Activated T-cell treated with anti-CD3 and anti-CD28 coated beads for 4 hours (primary cell): Measurements from ENCODE around the gene NRBF2.
"Not testable (repeated sequence)": the region's sequence is repeated elsewhere in the genome, so short reads cannot be mapped to it uniquely, and the experiment has no call there.

ENCODE experiments used
- DNase-seq: peaks from one replicate; pipeline ENCODE4 v3.0.0-alpha.2; 2020

NRBF2 gene

DNA sequence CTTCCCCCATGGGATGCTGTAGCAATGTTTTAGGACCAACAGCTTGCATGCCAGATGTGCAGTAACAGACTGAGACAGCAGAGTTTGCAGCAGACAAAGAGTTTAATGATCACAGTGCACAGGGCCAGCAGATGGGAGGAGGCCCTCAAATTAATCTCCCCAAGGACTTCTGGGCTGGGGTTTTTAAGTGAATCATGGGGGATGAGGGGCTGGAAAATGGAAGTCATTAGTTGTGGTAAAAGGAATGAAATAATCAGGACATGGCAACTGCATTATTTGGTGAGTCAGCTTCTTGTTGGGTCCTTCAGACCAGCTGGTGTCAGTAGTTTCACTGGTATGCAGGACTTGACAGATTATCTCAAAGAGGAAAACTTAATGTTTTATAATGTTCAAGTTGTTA, 12.6 kb upstream of the NRBF2 start:
- no peak for DNase-seq

- DNase-seq = no peak
Measured at GRCh38 chr10:63123727-63124362, 9.3 kb upstream of the NRBF2 start.

GRCh38 chr10:63125459-63125858, 7.7 kb upstream of the NRBF2 start:
- no peak for DNase-seq

DNA sequence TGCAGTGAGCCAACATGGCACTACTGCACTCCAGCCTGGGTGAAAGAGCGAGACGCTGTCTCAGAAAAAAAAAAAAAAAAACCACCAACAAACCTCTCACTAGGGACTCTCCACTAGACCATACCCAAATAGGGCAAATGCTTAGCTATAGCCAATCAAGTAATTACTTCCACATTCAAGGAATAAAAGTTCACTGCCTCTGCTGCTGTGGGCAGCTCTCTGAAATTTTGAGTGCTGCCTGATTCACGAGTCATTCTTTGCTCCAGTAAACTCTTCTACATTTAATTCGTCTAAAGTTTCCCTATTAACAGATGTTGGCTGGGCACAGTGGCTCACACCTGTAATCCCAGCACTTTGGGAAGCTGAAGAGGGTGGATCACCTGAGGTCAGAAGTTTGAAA, 4.7 kb upstream of the NRBF2 start:
- no peak for DNase-seq

DNA sequence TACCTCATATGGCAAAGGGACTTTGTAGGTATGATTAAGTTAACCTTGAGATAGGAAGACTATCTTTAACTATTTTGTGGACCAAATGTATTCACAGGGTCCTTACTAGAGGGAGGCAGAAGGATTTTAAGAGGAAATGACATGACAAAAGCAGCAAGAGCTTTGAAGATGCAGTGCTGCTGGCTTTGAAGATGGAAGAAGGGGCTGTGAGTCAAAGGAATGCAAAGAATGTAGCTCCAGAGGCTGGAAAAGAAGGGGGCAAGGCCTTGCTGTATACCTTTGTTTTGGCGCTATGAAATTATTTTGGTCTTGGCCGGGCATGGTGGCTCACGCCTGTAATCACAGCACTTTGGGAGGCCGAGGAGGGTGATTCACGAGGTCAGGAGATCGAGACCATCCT, 3.2 kb upstream of the NRBF2 start:
- DNase-seq = no peak

DNA sequence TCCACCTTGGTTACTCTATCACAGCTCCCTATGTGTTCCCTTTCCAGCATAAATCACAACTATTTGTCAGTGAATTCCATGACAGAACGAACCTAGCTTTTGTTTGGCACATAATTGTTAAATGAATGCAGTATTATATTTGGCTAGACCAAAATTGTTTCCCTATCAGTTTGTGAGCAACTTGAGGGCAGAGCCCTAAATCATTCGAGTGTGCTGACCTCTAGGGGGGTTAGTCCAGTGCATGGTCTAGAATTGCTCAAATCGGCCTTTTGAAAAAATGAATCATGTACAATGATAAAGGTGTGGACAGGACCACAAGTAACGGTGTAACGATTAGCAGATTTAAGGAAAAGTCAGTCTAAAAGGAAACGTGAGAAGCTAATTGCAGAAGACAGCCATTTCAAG, 475 bp upstream of the NRBF2 start:
- no peak for DNase-seq

DNA sequence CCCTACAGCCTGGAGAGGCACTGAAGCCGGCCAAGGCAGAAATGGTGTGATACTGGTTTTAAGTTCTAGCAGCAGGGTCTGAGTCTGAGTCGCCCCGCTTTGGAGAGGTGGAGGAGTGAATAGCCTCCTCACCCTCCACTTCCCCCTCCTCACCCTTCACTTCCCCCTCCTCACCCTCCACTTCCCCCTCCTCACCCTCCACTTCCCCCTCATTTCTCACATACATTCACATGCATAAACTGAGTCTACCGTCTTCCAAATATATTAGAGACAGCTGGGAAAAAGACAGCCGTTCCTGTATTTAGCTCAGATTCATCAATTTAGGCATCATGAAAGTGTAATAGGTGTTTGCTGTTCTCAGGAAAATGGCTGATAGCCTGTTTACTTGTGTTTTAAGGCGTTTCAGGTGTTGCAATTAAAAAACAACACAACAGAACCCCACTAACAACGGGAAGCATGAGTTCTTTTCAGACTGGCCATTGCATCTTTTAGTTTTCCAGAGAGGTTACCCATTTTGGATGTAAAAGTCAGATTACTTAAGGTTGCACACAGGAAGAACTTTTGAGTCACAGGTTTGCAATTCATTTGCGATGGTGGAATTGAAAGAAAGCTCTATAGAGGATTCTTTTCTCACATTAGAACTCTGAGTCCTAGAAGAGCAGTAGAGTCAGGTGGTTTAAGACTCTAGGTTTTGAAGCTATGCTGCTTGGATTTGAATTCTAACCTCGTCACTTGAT, 861 bp downstream of the NRBF2 start:
- no peak for DNase-seq

DNA sequence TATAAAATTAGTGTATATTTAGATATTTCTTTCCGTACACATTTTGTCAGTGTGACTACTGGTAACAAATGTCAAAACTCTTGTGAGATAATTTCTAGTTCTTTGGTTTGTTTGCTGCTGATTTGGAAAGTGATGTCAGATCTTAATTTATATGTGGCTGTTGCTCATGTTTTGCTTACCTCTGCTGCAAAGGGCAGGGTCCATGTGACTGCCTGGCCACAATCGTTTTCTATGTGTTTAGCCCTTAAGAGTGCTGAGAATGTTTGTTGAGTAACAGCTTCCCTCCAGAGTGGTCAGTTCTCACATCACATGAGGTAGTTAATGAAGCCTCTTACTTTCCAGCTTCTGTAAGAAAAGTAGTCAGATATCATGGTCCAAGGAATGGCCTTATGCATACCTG, 4.2 kb downstream of the NRBF2 start:
- no peak for DNase-seq

GRCh38 chr10:63140077-63140476, 6.9 kb downstream of the NRBF2 start:
- DNase-seq = no peak

DNA sequence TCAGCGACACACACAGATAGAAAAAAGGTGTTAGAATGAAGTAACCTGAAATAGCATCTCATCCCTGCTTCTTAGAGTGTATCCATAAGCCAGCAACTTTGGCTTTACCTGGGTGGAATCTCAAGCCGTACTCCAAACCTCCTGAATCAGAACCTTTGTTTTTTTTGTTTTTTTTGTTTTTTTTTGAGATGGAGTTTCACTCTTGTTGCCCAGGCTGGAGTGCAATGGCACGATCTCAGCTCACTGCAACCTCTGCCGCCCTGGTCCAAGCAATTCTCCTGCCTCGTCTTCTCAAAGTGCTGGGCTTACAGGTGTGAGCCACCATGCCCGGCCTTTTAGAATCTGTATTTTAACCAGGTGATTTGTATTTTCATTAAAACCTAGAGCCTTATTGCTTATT, 9.0 kb downstream of the NRBF2 start:
- DNase-seq = no peak

- DNase-seq = no peak
Measured at GRCh38 chr10:63143987-63144386, 10.9 kb downstream of the NRBF2 start.

DNA sequence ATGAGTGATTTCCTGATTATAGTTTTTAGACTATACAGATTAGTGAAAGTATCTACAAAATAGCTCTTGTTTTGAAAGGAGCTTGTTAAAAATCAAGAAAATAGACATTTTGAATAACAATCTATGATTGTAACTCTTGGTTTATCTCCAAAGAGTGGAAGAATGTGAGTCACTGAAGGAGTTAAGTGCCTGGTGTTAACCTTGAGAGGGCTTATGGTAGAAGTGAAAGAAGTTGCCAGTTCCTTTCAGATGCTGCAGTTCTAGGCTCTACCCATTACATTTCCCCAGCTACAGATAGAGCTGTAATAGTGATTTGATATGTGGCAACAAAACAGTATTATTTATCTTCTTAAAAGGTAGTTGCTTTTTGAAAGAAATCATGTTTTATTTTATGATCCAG, 12.7 kb downstream of the NRBF2 start:
- no peak for DNase-seq

DNA sequence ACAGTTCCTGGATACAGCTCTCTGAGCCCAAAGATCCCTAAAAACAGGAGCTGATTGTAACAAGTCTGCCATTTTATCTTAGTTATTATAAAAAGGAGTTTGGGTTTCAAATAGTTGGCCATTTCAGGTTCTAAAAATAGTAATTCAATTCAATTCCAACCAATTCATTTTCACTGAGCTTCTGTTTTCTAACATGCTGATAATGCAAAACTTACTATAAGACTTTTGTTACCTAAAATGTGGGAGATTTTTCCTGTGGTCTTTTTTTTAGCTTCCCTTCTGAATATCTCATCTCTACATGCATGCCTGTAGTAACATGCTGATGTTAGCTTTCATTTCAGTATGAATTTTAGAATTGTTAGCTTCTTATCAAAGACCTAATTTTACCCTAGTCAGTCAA, 13.4 kb downstream of the NRBF2 start:
- DNase-seq = no peak

DNA sequence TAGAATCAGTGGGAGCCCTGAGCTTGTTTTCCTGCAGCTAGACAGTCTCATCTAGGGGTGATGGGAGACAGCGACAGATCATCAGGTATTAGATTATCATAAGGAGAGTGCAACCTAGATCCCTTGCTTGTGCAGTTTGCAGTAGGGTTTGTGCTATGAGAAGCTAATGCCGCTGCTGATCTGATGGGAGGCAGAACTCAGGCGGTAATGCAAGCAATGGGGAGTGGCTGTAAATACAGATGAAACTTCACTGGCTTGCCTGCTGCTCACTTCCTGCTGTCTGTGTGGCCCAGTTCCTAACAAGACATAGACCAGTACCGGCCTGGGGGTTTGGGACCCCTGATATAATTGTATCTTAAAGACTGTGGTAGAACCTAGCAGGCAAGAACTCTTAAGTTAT, 17.6 kb downstream of the NRBF2 start:
- DNase-seq = no peak

GRCh38 chr10:63153868-63154545, 20.9 kb downstream of the NRBF2 start:
- not testable (repeated sequence) for DNase-seq

- DNase-seq = no peak
Measured at GRCh38 chr10:63154546-63155387, 21.6 kb downstream of the NRBF2 start.

DNA sequence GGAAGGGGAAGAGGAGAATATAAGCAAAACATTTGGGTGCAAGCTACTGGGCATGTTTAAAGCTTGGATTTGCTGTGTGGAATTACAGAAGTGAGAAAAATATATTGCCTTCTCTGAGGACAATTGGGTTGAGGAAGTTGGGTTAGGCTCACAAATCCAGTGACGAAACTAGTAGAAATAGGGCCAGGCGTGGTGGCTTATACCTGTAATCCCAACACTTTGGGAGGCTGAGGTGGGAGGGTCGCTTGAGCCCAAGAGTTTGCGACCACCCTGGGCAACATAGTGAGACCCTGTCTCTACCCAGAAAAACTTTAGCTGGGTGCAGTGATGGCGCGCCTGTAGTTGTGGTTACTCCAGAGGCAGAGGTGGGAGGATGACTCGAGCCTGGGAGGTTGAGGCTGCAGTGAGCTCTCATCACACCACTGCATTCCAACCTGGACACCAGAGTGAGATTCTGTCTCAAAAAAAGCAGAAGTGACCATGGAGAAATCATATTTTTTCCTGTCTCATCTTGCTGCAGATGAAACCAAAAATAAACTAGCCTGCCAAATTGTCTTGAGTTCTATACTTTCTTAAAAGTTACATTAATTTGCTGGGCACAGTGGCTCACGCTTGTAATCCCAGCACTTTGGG, 22.4 kb downstream of the NRBF2 start:
- no peak for DNase-seq

DNA sequence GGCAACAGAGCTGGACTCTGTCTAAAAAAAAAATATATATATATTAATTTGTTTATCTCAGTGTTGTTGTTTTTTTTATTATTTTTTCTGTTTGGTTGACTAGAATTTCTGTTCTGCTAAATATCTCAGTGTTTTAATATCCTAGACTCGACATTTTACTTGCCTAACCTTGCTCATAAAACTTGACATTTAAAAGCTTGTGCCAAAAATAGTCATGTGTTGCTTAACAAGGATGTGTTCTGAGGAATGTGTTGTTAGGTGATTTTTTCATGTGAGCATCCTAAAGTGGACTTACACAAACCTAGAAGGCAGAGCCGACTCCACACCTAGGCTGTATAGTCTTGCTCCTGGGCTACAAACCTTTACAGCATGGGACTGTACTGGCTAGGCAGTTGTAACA, 23.1 kb downstream of the NRBF2 start:
- no peak for DNase-seq

DNA sequence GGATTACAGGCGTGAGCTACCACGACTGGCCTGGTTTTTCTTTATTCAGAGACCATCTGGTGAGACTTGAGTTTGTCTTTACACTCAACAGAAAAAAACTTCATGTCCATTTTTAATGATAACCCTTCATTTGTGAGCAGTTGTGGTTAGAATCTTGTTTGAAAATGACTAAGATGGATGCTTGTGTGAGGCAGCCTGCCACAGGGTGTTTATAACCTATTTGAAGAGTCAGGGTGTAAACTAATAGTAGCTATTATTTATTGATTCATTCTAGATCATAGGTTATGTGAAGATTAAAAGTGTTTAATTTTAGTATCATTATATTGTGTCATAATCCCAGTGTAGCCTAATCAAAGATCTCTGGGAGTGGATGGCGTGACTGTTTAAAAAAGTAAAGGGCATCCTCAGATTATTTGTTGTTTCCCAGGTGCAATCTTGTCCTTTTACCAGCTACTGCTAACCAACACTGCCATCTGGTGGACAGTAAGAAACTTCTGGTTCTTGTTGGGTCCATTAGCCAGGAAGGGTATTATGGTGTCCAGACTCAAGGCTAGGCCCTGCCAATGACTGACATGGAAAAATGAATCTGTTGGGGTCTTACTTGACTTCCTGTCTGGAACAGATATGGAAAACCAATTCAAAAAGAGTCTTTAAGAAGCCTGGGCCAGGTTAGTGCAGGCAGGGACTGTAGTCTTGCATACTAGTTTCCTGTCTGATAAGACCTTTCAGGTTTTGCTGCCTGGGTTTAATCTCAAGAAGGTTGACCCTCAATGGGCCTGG, 24.9 kb downstream of the NRBF2 start:
- DNase-seq = peak; percentile 30

- DNase-seq = no peak
Measured at GRCh38 chr10:63161592-63161991, 28.5 kb downstream of the NRBF2 start.

GRCh38 chr10:63164166-63164623, 31.1 kb downstream of the NRBF2 start:
- no peak for DNase-seq

GRCh38 chr10:63165249-63165648, 32.1 kb downstream of the NRBF2 start:
- no peak for DNase-seq
